Right cardiac atrium (tissue), 5 donors: Measurements from ENCODE around the gene DPP3. TPM values are rescaled to one million over a fixed set of nuclear protein-coding genes. Genes with fewer than 3 reads are reported as not detected.
"Not testable (repeated sequence)": the region's sequence is repeated elsewhere in the genome, so short reads cannot be mapped to it uniquely, and the experiment has no call there.

Source experiments
- ATAC-seq, 2 donors: fragments of 200-7000 bp; cut with Tn5 transposase; one replicate each; pipeline versions ENCODE4 v1.8.0 to v1.9.1; 2020; ENCODE audit warnings: moderate library complexity in 2 of 2, mild to moderate bottlenecking in 1 of 2
- DNase-seq, 3 donors: peaks; one replicate each; pipeline ENCODE4 v3.0.0-alpha.2; 2020
- H3K27ac ChIP-seq: one replicate; pipeline ENCODE4 v1.5.1; 2013; ENCODE audit warnings: mild to moderate bottlenecking, low read length, control low read depth, moderate library complexity
- H3K27me3 ChIP-seq: one replicate; pipeline ENCODE4 v1.6.1; 2013; ENCODE audit not compliant: control insufficient read depth, insufficient read depth
- H3K4me1 ChIP-seq: one replicate; pipeline ENCODE4 v1.6.1; 2013; ENCODE audit warnings: low read length; ENCODE audit not compliant: control insufficient read depth, insufficient read depth
- H3K4me3 ChIP-seq: one replicate; pipeline ENCODE4 v1.5.1; 2013; ENCODE audit warnings: low read length, control low read depth
- H3K9me3 ChIP-seq: one replicate; pipeline ENCODE4 v1.6.1; 2013; ENCODE audit warnings: low read length; ENCODE audit not compliant: control insufficient read depth
- WGBS: extraction: QIAGEN DNeasy Blood & Tissue Kit; methylation state at CpG from one replicate; pipeline ENCODE4 v1.1.7; 2013; 5-methylcytosine and 5-hydroxymethylcytosine counted together
- intact Hi-C, 4 donors: fragments of 100-400 bp; cut with DNase I; formaldehyde crosslinking; loops; one replicate each; pipeline versions ENCODE4 v1.11.0 to v1.14.0; 2022 to 2023
- polyA plus RNA-seq: library from polyadenylated mRNA; stranded (reverse); fragments of 200-250 nt; gene quantifications from one replicate; pipeline ENCODE4 v1.2.3, GENCODE V29; 2013
- total RNA-seq, 4 donors: library from RNA; stranded (reverse); fragmentation: NEBNext Ultra II Directional; extraction: Animal tissue kit (Norgen Biotek cat#: 25700); gene quantifications; one replicate each; pipeline ENCODE4 v1.2.1, GENCODE V29; 2021
- donor health status: healthy with polysubstance abuse.
- donor health status: DM: no; HTN: yes; CAD: no.
- donor health status: DM: no; HTN: no; CAD: no.
- donor health status: DM: no; HTN: yes; CAD: no; lungs with severe emphysema.
- donor health status: DM: yes; HTN: yes; CAD: no.

DPP3 gene
- total and polyA plus RNA-seq, 5 donors = 9.5 to 16.2 (median 13.3) TPM

GRCh38 chr11:66447012-66447411 is 33.2 kb upstream of the DPP3 start:
- no peaks in the 10 kb centered on the region for H3K27me3 ChIP-seq
- intact Hi-C loops = no loop called here
- no peak for DNase-seq
- no peak for ATAC-seq
- H3K4me1 ChIP-seq = no peaks in the 10 kb centered on the region
- no peak overlapping the region for H3K27ac ChIP-seq
- no peaks in the 10 kb centered on the region for H3K9me3 ChIP-seq
- no peak overlapping the region for H3K4me3 ChIP-seq

GRCh38 chr11:66448523-66448922 is 31.7 kb upstream of the DPP3 start:
- Histone ChIP-seq H3K9me3 (no peaks in the 10 kb centered on the region), H3K4me3 (no peak overlapping the region), H3K4me1 (no peaks in the 10 kb centered on the region), H3K27ac (no peak overlapping the region), H3K27me3 (no peaks in the 10 kb centered on the region)
- ATAC-seq (no peak), DNase-seq (no peak)
- WGBS = 76% methylated on average over 4 of the region's 4 CpGs
- intact Hi-C loops = no loop called here

- no peaks in the 10 kb centered on the region for H3K4me1 ChIP-seq
- no peaks in the 10 kb centered on the region for H3K9me3 ChIP-seq
- WGBS = 67% methylated on average over 4 of the region's 4 CpGs
- H3K27me3 ChIP-seq = no peaks in the 10 kb centered on the region
- intact Hi-C loops = no loop called here
- DNase-seq (no peak), ATAC-seq (no peak)
- H3K4me3 ChIP-seq = no peak overlapping the region
- H3K27ac ChIP-seq = no peak overlapping the region
Measured at GRCh38 chr11:66450560-66450959, 29.7 kb upstream of the DPP3 start.

- DNase-seq = no peak
- intact Hi-C loops = no loop called here
- no peak overlapping the region for H3K27ac ChIP-seq
- no peak for ATAC-seq
- no peaks in the 10 kb centered on the region for H3K9me3 ChIP-seq
- no peak overlapping the region for H3K4me3 ChIP-seq
- H3K27me3 ChIP-seq = no peaks in the 10 kb centered on the region
- 80% methylated on average over 4 of the region's 4 CpGs for WGBS
- H3K4me1 ChIP-seq = no peaks in the 10 kb centered on the region
Measured at GRCh38 chr11:66451663-66452062, 28.6 kb upstream of the DPP3 start.

- H3K9me3 ChIP-seq = no peaks in the 10 kb centered on the region
- no peaks in the 10 kb centered on the region for H3K4me1 ChIP-seq
- intact Hi-C loops = no loop called here
- H3K27me3 ChIP-seq = no peaks in the 10 kb centered on the region
- ATAC-seq = no peak
- WGBS = 37% methylated on average over 6 of the region's 6 CpGs
- no peak overlapping the region for H3K27ac ChIP-seq
- no peak for DNase-seq
- H3K4me3 ChIP-seq = no peak overlapping the region
Measured at GRCh38 chr11:66454247-66454646, 26.0 kb upstream of the DPP3 start.

GRCh38 chr11:66454828-66455227 is 25.4 kb upstream of the DPP3 start:
- 59% methylated on average over 3 of the region's 3 CpGs for WGBS
- ATAC-seq (no peak), DNase-seq (no peak)
- Histone ChIP-seq H3K4me3 (no peak overlapping the region), H3K27me3 (no peaks in the 10 kb centered on the region), H3K27ac (no peak overlapping the region), H3K4me1 (no peaks in the 10 kb centered on the region), H3K9me3 (no peaks in the 10 kb centered on the region)
- intact Hi-C loops = no loop called here

- Histone ChIP-seq H3K27ac (no peak overlapping the region), H3K4me1 (no peaks in the 10 kb centered on the region), H3K27me3 (no peaks in the 10 kb centered on the region), H3K9me3 (no peaks in the 10 kb centered on the region), H3K4me3 (no peak overlapping the region)
- no peak for DNase-seq
- ATAC-seq = no peak
- WGBS = 79% methylated on average over 6 of the region's 6 CpGs
- intact Hi-C loops = no loop called here
Measured at GRCh38 chr11:66457826-66458225, 22.4 kb upstream of the DPP3 start.

GRCh38 chr11:66459138-66459778 is 21.0 kb upstream of the DPP3 start:
- Histone ChIP-seq H3K9me3 (no peaks in the 10 kb centered on the region), H3K27me3 (no peaks in the 10 kb centered on the region), H3K27ac (no peak overlapping the region), H3K4me1 (no peaks in the 10 kb centered on the region), H3K4me3 (no peak overlapping the region)
- intact Hi-C loops = no loop called here
- no peak for ATAC-seq
- DNase-seq = no peak
- 72% methylated on average over 5 of the region's 5 CpGs for WGBS

- Histone ChIP-seq H3K4me3 (no peak overlapping the region), H3K9me3 (no peaks in the 10 kb centered on the region), H3K27me3 (no peaks in the 10 kb centered on the region), H3K4me1 (no peaks in the 10 kb centered on the region), H3K27ac (no peak overlapping the region)
- ATAC-seq (no peak), DNase-seq (no peak)
- intact Hi-C loops = no loop called here
Measured at GRCh38 chr11:66462010-66462409, 18.2 kb upstream of the DPP3 start.

GRCh38 chr11:66462911-66463310 is 17.3 kb upstream of the DPP3 start:
- Histone ChIP-seq H3K4me1 (peaks cover 3% of the 10 kb centered on the region), H3K9me3 (no peaks in the 10 kb centered on the region), H3K27ac (no peak overlapping the region), H3K4me3 (no peak overlapping the region), H3K27me3 (no peaks in the 10 kb centered on the region)
- ATAC-seq = no peak
- WGBS = 85% methylated on average over 3 of the region's 3 CpGs
- intact Hi-C loops = no loop called here
- DNase-seq = no peak

- H3K9me3 ChIP-seq, H3K4me3 ChIP-seq, H3K27ac ChIP-seq, H3K4me1 ChIP-seq, DNase-seq, ATAC-seq, intact Hi-C loops, H3K27me3 ChIP-seq: not testable (repeated sequence)
- 88% methylated on average over 5 of the region's 5 CpGs for WGBS
Measured at GRCh38 chr11:66464116-66464515, 16.1 kb upstream of the DPP3 start.

- DNase-seq (no peak), ATAC-seq (no peak)
- WGBS = 93% methylated on average over 1 of the region's 1 CpG
- no peaks in the 10 kb centered on the region for H3K27me3 ChIP-seq
- no peaks in the 10 kb centered on the region for H3K9me3 ChIP-seq
- H3K4me3 ChIP-seq = no peak overlapping the region
- intact Hi-C loops = no loop called here
- no peak overlapping the region for H3K27ac ChIP-seq
- peaks cover 6% of the 10 kb centered on the region for H3K4me1 ChIP-seq
Measured at GRCh38 chr11:66464916-66465315, 15.3 kb upstream of the DPP3 start.
